ENCODE results near the gene NFYC. TPM values are rescaled to one million over a fixed set of nuclear protein-coding genes. Genes with fewer than 3 reads are reported as not detected.

NFYC gene
- total and polyA plus RNA-seq, 8 donors, result 23.3 to 76.4 (median 40.9) TPM

GRCh38 chr1:40662864-40663263, 28.6 kb upstream of the NFYC start:
- no peak for TF ChIP-seq POLR2AphosphoS5 (IDR thresholded peaks at IDR 0.05)
- TF ChIP-seq CTCF (IDR thresholded peaks at IDR 0.05), result no peak
- TF ChIP-seq EP300 (IDR thresholded peaks at IDR 0.05), result no peak
- TF ChIP-seq POLR2A (IDR thresholded peaks at IDR 0.05), result no peak
- Histone ChIP-seq H3K4me3 (no peak overlapping the region), H3K36me3 (no peaks in the 10 kb centered on the region), H3K27ac (peak overlapping the region in 1 of 5 donors; percentile 10), H3K27me3 (no peaks in the 10 kb centered on the region), H3K4me1 (peaks cover 15 to 39% (median 30%) of the 10 kb centered on the region in 4 donors), H3K9me3 (no peaks in the 10 kb centered on the region)
- intact Hi-C loops (cut with DNase I; ENCODE audit: low total_unique reads), result no loop called here
- no peak for DNase-seq
- 71 to 82% (median 75%) methylated on average over 2 to 4 of the region's 4 CpGs for WGBS, 5 donors

- Histone ChIP-seq H3K36me3 (no peaks in the 10 kb centered on the region), H3K27ac (peak overlapping the region in 1 of 5 donors; percentile 10), H3K4me3 (no peak overlapping the region), H3K27me3 (no peaks in the 10 kb centered on the region), H3K9me3 (no peaks in the 10 kb centered on the region), H3K4me1 (peaks cover 16 to 41% (median 31%) of the 10 kb centered on the region in 4 donors)
- DNase-seq, result peak in 1 of 2 donors; percentile 59
- TF ChIP-seq POLR2A (IDR thresholded peaks at IDR 0.05) (no peak), CTCF (IDR thresholded peaks at IDR 0.05) (no peak), EP300 (IDR thresholded peaks at IDR 0.05) (no peak), POLR2AphosphoS5 (IDR thresholded peaks at IDR 0.05) (no peak)
- intact Hi-C loops (cut with DNase I; ENCODE audit: low total_unique reads), result no loop called here
- WGBS, 5 donors, result 66 to 77% (median 70%) methylated on average over 7 to 8 of the region's 8 CpGs
Measured at GRCh38 chr1:40663324-40664166, 28.0 kb upstream of the NFYC start.

GRCh38 chr1:40664167-40664537, 27.4 kb upstream of the NFYC start:
- no peaks in the 10 kb centered on the region for H3K27me3 ChIP-seq
- peaks cover 22 to 47% (median 36%) of the 10 kb centered on the region in 4 donors for H3K4me1 ChIP-seq
- DNase-seq, result peak in 1 of 2 donors; percentile 32
- no peak overlapping the region for H3K4me3 ChIP-seq
- H3K36me3 ChIP-seq, result no peaks in the 10 kb centered on the region
- TF ChIP-seq EP300 (IDR thresholded peaks at IDR 0.05) (no peak), CTCF (IDR thresholded peaks at IDR 0.05) (no peak), POLR2AphosphoS5 (IDR thresholded peaks at IDR 0.05) (no peak), POLR2A (IDR thresholded peaks at IDR 0.05) (no peak)
- WGBS, 5 donors, result 80 to 100% (median 94%) methylated on average over 1 of the region's 1 CpG
- H3K9me3 ChIP-seq, result no peaks in the 10 kb centered on the region
- H3K27ac ChIP-seq, result no peak overlapping the region
- intact Hi-C loops (cut with DNase I; ENCODE audit: low total_unique reads), result no loop called here

GRCh38 chr1:40664791-40665190, 26.7 kb upstream of the NFYC start:
- 24 to 74% (median 58%) methylated on average over 2 of the region's 2 CpGs for WGBS, 5 donors
- Histone ChIP-seq H3K9me3 (no peaks in the 10 kb centered on the region), H3K27ac (peak overlapping the region in 2 of 5 donors; percentile 29 to 55), H3K36me3 (no peaks in the 10 kb centered on the region), H3K27me3 (no peaks in the 10 kb centered on the region), H3K4me3 (peak overlapping the region; percentile 69 to 81 (median 74)), H3K4me1 (peaks cover 22 to 47% (median 36%) of the 10 kb centered on the region in 4 donors)
- DNase-seq, result peak in 1 of 2 donors; percentile 13
- TF ChIP-seq POLR2AphosphoS5 (IDR thresholded peaks at IDR 0.05), result no peak
- TF ChIP-seq EP300 (IDR thresholded peaks at IDR 0.05), result no peak
- no peak for TF ChIP-seq POLR2A (IDR thresholded peaks at IDR 0.05)
- TF ChIP-seq CTCF (IDR thresholded peaks at IDR 0.05), result no peak
- intact Hi-C loops (cut with DNase I; ENCODE audit: low total_unique reads), result no loop called here

All from stomach (tissue), 9 donors.